ENCODE data around the gene CTLA4. TPM values are rescaled to one million over a fixed set of nuclear protein-coding genes. Genes with fewer than 3 reads are reported as not detected.

Gene CTLA4
- total and polyA plus RNA-seq, 4 donors = 0.30 to 1.8 TPM; not detected in 2

GRCh38 chr2:203892207-203892606 lies 24.6 kb downstream of the CTLA4 start:
- DNase-seq (no peak), ATAC-seq (ENCODE audit: low FRiP score) (no peak)
- H3K9me3 ChIP-seq (ENCODE audit: control insufficient read depth, low read length) = no peaks in the 10 kb centered on the region
- 84 to 94% methylated on average over 4 of the region's 4 CpGs for WGBS, 2 donors
- no peaks in the 10 kb centered on the region for H3K27me3 ChIP-seq (ENCODE audit: control insufficient read depth in 1 of 2, insufficient read depth in 2 of 2, low read length in 1 of 2)
- no peaks in the 10 kb centered on the region for H3K36me3 ChIP-seq (ENCODE audit: control insufficient read depth in 1 of 2, insufficient read depth in 2 of 2, low read length in 1 of 2)
- intact Hi-C loops (cut with DNase I) = no loop called here
- no peak overlapping the region for H3K27ac ChIP-seq (ENCODE audit: low read depth in 1 of 2, low read length in 2 of 2)
- no peak overlapping the region for H3K4me3 ChIP-seq (ENCODE audit: low read length in 2 of 2)
- H3K4me1 ChIP-seq (ENCODE audit: control insufficient read depth in 1 of 2, insufficient read depth in 2 of 2, low read length in 2 of 2) = no peaks in the 10 kb centered on the region

DNA sequence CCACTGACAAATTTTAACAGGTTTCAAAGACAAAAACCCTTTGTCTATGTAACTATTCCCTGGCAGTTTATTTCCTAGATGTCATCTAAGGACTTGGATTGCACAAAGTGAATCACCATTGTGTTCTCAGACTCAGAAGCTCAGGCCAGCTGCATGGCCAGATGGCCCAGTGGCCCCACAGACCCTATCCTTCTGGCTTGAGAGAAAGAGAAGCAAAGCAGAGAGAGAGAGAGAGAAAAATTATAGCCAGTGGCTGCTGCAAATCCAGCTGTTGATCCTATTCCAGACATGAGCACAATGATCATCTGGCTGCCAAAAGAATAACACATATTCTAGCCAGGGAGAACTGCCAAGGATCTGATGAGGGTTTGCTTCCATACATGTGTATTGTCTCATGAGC lies 25.8 kb downstream of the CTLA4 start:
- H3K36me3 ChIP-seq (ENCODE audit: control insufficient read depth in 1 of 2, insufficient read depth in 2 of 2, low read length in 1 of 2) = no peaks in the 10 kb centered on the region
- no peak overlapping the region for H3K27ac ChIP-seq (ENCODE audit: low read depth in 1 of 2, low read length in 2 of 2)
- H3K9me3 ChIP-seq (ENCODE audit: control insufficient read depth, low read length) = no peaks in the 10 kb centered on the region
- no peaks in the 10 kb centered on the region for H3K27me3 ChIP-seq (ENCODE audit: control insufficient read depth in 1 of 2, insufficient read depth in 2 of 2, low read length in 1 of 2)
- no peak overlapping the region for H3K4me3 ChIP-seq (ENCODE audit: low read length in 2 of 2)
- intact Hi-C loops (cut with DNase I) = no loop called here
- ATAC-seq (ENCODE audit: low FRiP score) = peak; percentile 54
- DNase-seq = no peak
- no peaks in the 10 kb centered on the region for H3K4me1 ChIP-seq (ENCODE audit: control insufficient read depth in 1 of 2, insufficient read depth in 2 of 2, low read length in 2 of 2)

- WGBS, 2 donors = 65 to 74% methylated on average over 7 of the region's 7 CpGs
- ATAC-seq (ENCODE audit: low FRiP score) (no peak), DNase-seq (no peak)
- Histone ChIP-seq H3K4me3 (ENCODE audit: low read length in 2 of 2) (no peak overlapping the region), H3K36me3 (ENCODE audit: control insufficient read depth in 1 of 2, insufficient read depth in 2 of 2, low read length in 1 of 2) (no peaks in the 10 kb centered on the region), H3K9me3 (ENCODE audit: control insufficient read depth, low read length) (no peaks in the 10 kb centered on the region), H3K27me3 (ENCODE audit: control insufficient read depth in 1 of 2, insufficient read depth in 2 of 2, low read length in 1 of 2) (no peaks in the 10 kb centered on the region), H3K4me1 (ENCODE audit: control insufficient read depth in 1 of 2, insufficient read depth in 2 of 2, low read length in 2 of 2) (no peaks in the 10 kb centered on the region), H3K27ac (ENCODE audit: low read depth in 1 of 2, low read length in 2 of 2) (no peak overlapping the region)
- intact Hi-C loops (cut with DNase I) = no loop called here
These were observed 26.3 kb downstream of the CTLA4 start for GRCh38 chr2:203893840-203894239.

GRCh38 chr2:203894262-203894661 lies 26.7 kb downstream of the CTLA4 start:
- 88 to 95% methylated on average over 1 of the region's 1 CpG for WGBS, 2 donors
- intact Hi-C loops (cut with DNase I) = no loop called here
- no peak overlapping the region for H3K4me3 ChIP-seq (ENCODE audit: low read length in 2 of 2)
- no peaks in the 10 kb centered on the region for H3K9me3 ChIP-seq (ENCODE audit: control insufficient read depth, low read length)
- H3K36me3 ChIP-seq (ENCODE audit: control insufficient read depth in 1 of 2, insufficient read depth in 2 of 2, low read length in 1 of 2) = no peaks in the 10 kb centered on the region
- ATAC-seq (ENCODE audit: low FRiP score) (no peak), DNase-seq (no peak)
- no peak overlapping the region for H3K27ac ChIP-seq (ENCODE audit: low read depth in 1 of 2, low read length in 2 of 2)
- H3K4me1 ChIP-seq (ENCODE audit: control insufficient read depth in 1 of 2, insufficient read depth in 2 of 2, low read length in 2 of 2) = no peaks in the 10 kb centered on the region
- H3K27me3 ChIP-seq (ENCODE audit: control insufficient read depth in 1 of 2, insufficient read depth in 2 of 2, low read length in 1 of 2) = no peaks in the 10 kb centered on the region

GRCh38 chr2:203897544-203897943 lies 30.0 kb downstream of the CTLA4 start:
- H3K9me3 ChIP-seq (ENCODE audit: control insufficient read depth, low read length) = no peaks in the 10 kb centered on the region
- no peak overlapping the region for H3K4me3 ChIP-seq (ENCODE audit: low read length in 2 of 2)
- DNase-seq (no peak), ATAC-seq (ENCODE audit: low FRiP score) (no peak)
- WGBS, 2 donors = 18 to 30% methylated on average over 2 of the region's 2 CpGs
- intact Hi-C loops (cut with DNase I) = no loop called here
- H3K4me1 ChIP-seq (ENCODE audit: control insufficient read depth in 1 of 2, insufficient read depth in 2 of 2, low read length in 2 of 2) = peaks cover 0 to 3% of the 10 kb centered on the region in 2 donors
- no peaks in the 10 kb centered on the region for H3K27me3 ChIP-seq (ENCODE audit: control insufficient read depth in 1 of 2, insufficient read depth in 2 of 2, low read length in 1 of 2)
- H3K36me3 ChIP-seq (ENCODE audit: control insufficient read depth in 1 of 2, insufficient read depth in 2 of 2, low read length in 1 of 2) = no peaks in the 10 kb centered on the region
- H3K27ac ChIP-seq (ENCODE audit: low read depth in 1 of 2, low read length in 2 of 2) = no peak overlapping the region

DNA sequence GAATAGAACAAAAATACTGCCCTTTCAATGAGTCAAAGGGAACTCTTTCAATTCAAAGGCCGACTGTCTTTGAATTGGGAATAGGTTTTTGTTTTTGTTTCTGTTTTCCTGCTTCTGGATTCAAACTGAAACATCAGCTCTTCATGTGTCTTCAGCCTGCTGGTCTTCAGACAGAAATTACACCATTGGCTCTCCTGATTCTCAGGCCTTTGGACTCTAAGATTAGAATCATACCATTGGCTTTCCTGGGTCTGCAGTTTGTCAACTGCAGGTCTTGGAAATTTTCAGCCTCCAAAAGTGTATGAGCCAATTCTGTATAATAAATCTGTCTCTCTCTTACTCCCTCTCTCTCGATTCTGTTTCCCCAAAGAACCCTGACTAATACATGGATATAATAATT lies 31.1 kb downstream of the CTLA4 start:
- Histone ChIP-seq H3K36me3 (ENCODE audit: control insufficient read depth in 1 of 2, insufficient read depth in 2 of 2, low read length in 1 of 2) (no peaks in the 10 kb centered on the region), H3K4me3 (ENCODE audit: low read length in 2 of 2) (no peak overlapping the region), H3K27me3 (ENCODE audit: control insufficient read depth in 1 of 2, insufficient read depth in 2 of 2, low read length in 1 of 2) (no peaks in the 10 kb centered on the region), H3K27ac (ENCODE audit: low read depth in 1 of 2, low read length in 2 of 2) (no peak overlapping the region), H3K9me3 (ENCODE audit: control insufficient read depth, low read length) (no peaks in the 10 kb centered on the region), H3K4me1 (ENCODE audit: control insufficient read depth in 1 of 2, insufficient read depth in 2 of 2, low read length in 2 of 2) (peaks cover 0 to 3% of the 10 kb centered on the region in 2 donors)
- 55 to 69% methylated on average over 2 of the region's 2 CpGs for WGBS, 2 donors
- ATAC-seq (ENCODE audit: low FRiP score) (no peak), DNase-seq (no peak)
- intact Hi-C loops (cut with DNase I) = no loop called here

DNA sequence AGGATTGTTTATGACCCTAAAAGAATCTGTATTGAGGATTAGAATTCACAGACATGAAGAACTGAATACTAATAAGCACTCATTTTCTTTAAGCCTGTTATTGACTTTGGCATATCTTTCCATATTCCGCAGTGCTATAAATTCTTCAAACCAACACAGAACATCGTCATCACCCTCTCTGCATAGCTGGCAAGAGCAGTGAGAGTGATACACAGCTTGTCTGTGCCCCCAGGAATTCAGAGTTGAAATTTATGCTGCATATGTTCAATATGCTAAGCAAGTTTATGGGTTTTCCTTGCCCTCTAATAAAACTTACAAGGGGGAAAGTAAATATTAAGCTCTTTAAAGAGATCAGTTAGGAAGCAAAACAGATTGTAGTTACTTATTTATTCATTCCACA lies 32.7 kb downstream of the CTLA4 start:
- WGBS, 2 donors = 6% methylated on average over 2 of the region's 2 CpGs
- H3K4me1 ChIP-seq (ENCODE audit: control insufficient read depth in 1 of 2, insufficient read depth in 2 of 2, low read length in 2 of 2) = peaks cover 0 to 3% of the 10 kb centered on the region in 2 donors
- DNase-seq (no peak), ATAC-seq (ENCODE audit: low FRiP score) (no peak)
- intact Hi-C loops (cut with DNase I) = loop anchor here in 1 of 2 donors (10.0 kb wide), 1 partner anchor 85 kb away; no protein-coding TSS in a partner anchor
- no peak overlapping the region for H3K4me3 ChIP-seq (ENCODE audit: low read length in 2 of 2)
- no peaks in the 10 kb centered on the region for H3K9me3 ChIP-seq (ENCODE audit: control insufficient read depth, low read length)
- no peak overlapping the region for H3K27ac ChIP-seq (ENCODE audit: low read depth in 1 of 2, low read length in 2 of 2)
- no peaks in the 10 kb centered on the region for H3K36me3 ChIP-seq (ENCODE audit: control insufficient read depth in 1 of 2, insufficient read depth in 2 of 2, low read length in 1 of 2)
- H3K27me3 ChIP-seq (ENCODE audit: control insufficient read depth in 1 of 2, insufficient read depth in 2 of 2, low read length in 1 of 2) = no peaks in the 10 kb centered on the region

GRCh38 chr2:203904022-203904421 lies 36.5 kb downstream of the CTLA4 start:
- no peak for ATAC-seq (ENCODE audit: low FRiP score)
- DNase-seq = no peak
- intact Hi-C loops (cut with DNase I) = loop anchor here in 1 of 2 donors (10.0 kb wide), 1 partner anchor 89 kb away; no protein-coding TSS in a partner anchor
- H3K27ac ChIP-seq (ENCODE audit: low read depth in 1 of 2, low read length in 2 of 2) = no peak overlapping the region
- H3K36me3 ChIP-seq (ENCODE audit: control insufficient read depth in 1 of 2, insufficient read depth in 2 of 2, low read length in 1 of 2) = no peaks in the 10 kb centered on the region
- WGBS, 2 donors = 94% methylated on average over 4 of the region's 4 CpGs
- no peaks in the 10 kb centered on the region for H3K9me3 ChIP-seq (ENCODE audit: control insufficient read depth, low read length)
- H3K4me1 ChIP-seq (ENCODE audit: control insufficient read depth in 1 of 2, insufficient read depth in 2 of 2, low read length in 2 of 2) = peaks cover 3 to 4% of the 10 kb centered on the region in 2 donors
- no peak overlapping the region for H3K4me3 ChIP-seq (ENCODE audit: low read length in 2 of 2)
- H3K27me3 ChIP-seq (ENCODE audit: control insufficient read depth in 1 of 2, insufficient read depth in 2 of 2, low read length in 1 of 2) = no peaks in the 10 kb centered on the region

DNA sequence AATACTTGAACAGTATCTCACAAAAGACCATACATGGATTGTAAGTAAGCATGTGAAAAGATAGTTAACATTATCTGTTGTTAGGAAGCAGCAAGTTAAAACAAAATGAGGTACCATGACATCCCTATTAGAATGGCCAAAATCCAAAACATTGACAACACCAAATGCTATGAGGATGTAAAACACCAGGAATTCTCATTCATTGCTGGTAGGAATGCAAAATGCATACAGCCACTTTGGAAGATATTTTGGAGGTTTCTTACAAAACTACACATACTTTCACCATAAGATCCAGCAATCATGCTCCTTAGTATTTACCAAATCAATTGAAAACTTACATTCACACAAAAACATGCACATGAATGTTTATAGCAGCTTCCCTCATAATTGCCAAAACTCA lies 38.1 kb downstream of the CTLA4 start:
- intact Hi-C loops (cut with DNase I) = loop anchor here in 1 of 2 donors (10.0 kb wide), 1 partner anchor 91 kb away; no protein-coding TSS in a partner anchor
- ATAC-seq (ENCODE audit: low FRiP score) (no peak), DNase-seq (no peak)
- H3K36me3 ChIP-seq (ENCODE audit: control insufficient read depth in 1 of 2, insufficient read depth in 2 of 2, low read length in 1 of 2) = no peaks in the 10 kb centered on the region
- peaks cover 2 to 4% of the 10 kb centered on the region in 2 donors for H3K4me1 ChIP-seq (ENCODE audit: control insufficient read depth in 1 of 2, insufficient read depth in 2 of 2, low read length in 2 of 2)
- no peak overlapping the region for H3K4me3 ChIP-seq (ENCODE audit: low read length in 2 of 2)
- no peak overlapping the region for H3K27ac ChIP-seq (ENCODE audit: low read depth in 1 of 2, low read length in 2 of 2)
- H3K9me3 ChIP-seq (ENCODE audit: control insufficient read depth, low read length) = no peaks in the 10 kb centered on the region
- H3K27me3 ChIP-seq (ENCODE audit: control insufficient read depth in 1 of 2, insufficient read depth in 2 of 2, low read length in 1 of 2) = no peaks in the 10 kb centered on the region

Data from aorta (tissue), 5 donors.